Kidney (tissue), 14 donors: ENCODE results near the gene MAL. TPM values are rescaled to one million over a fixed set of nuclear protein-coding genes. Genes with fewer than 3 reads are reported as not detected.

Source experiments
- DNase-seq, 5 donors: peaks; one replicate each; pipeline ENCODE4 v3.0.0-alpha.2; 2013 to 2020
- FAIRE-seq: peaks from 2 replicates; lab custom pipeline; 2012; peaks lifted over from hg19 to GRCh38; lab: Jason Lieb, UNC
- H3K27ac ChIP-seq, 2 donors: one replicate each; pipeline ENCODE4 v1.7.0; 2013; ENCODE audit warnings: low read depth in 2 of 2, low read length in 2 of 2, inconsistent platforms in 1 of 2
- H3K27me3 ChIP-seq: one replicate; pipeline ENCODE4 v1.7.1; 2013; ENCODE audit warnings: low read length, inconsistent platforms; ENCODE audit not compliant: control insufficient read depth, insufficient read depth
- H3K36me3 ChIP-seq, 3 donors: one replicate each; pipeline versions ENCODE4 v1.7.0 to v1.7.1; 2013; ENCODE audit warnings: low read length in 3 of 3, control low read depth in 1 of 3, inconsistent platforms in 1 of 3; ENCODE audit not compliant: insufficient read depth in 3 of 3, control insufficient read depth in 2 of 3
- H3K4me1 ChIP-seq, 3 donors: one replicate each; pipeline versions ENCODE4 v1.7.0 to v1.7.1; 2013; ENCODE audit warnings: low read length in 3 of 3, inconsistent platforms in 1 of 3, low read depth in 1 of 3; ENCODE audit not compliant: control insufficient read depth in 2 of 3, insufficient read depth in 2 of 3
- H3K4me3 ChIP-seq, 3 donors: one replicate each; pipeline versions ENCODE4 v1.7.0 to v1.8.1; 2013; ENCODE audit warnings: low read length in 3 of 3, control low read depth in 1 of 3, inconsistent platforms in 1 of 3
- H3K9ac ChIP-seq, 3 donors: one replicate each; pipeline versions ENCODE4 v1.7.0 to v1.7.1; 2013; ENCODE audit warnings: low read length in 3 of 3, control low read depth in 1 of 3, inconsistent platforms in 1 of 3
- H3K9me3 ChIP-seq, 3 donors: one replicate each; pipeline versions ENCODE4 v1.7.0 to v1.7.1; 2013; ENCODE audit warnings: low read length in 3 of 3, control low read depth in 1 of 3, inconsistent platforms in 1 of 3; ENCODE audit not compliant: control insufficient read depth in 2 of 3, insufficient read depth in 1 of 3
- CTCF ChIP-seq: IDR thresholded peaks from 3 replicates; pipeline ENCODE4 v1.5.1; 2012; ENCODE audit warnings: mild to moderate bottlenecking, moderate library complexity, borderline replicate concordance; ENCODE audit not compliant: insufficient read depth; ENCODE audit errors: extremely low read depth
- intact Hi-C: fragments of 100-400 bp; cut with DNase I; formaldehyde crosslinking; loops from one replicate; pipeline ENCODE4 v1.11.1; 2022
- polyA plus RNA-seq: library from polyadenylated mRNA; stranded (reverse); fragments of 350-450 nt; fragmentation: Illumina TruSeq; extraction: RNeasy Lipid Tissue Mini Kit (QIAGEN cat#74804); gene quantifications from one replicate; pipeline ENCODE4 v1.2.3, GENCODE V29; 2014; ENCODE audit warnings: low read depth, low replicate concordance; ENCODE audit not compliant: insufficient read depth
- total RNA-seq: library from RNA; stranded (reverse); fragmentation: NEBNext Ultra II Directional; extraction: Animal tissue kit (Norgen Biotek cat#: 25700); gene quantifications from one replicate; pipeline ENCODE4 v1.2.1, GENCODE V29; 2021
- donor health status: control.
- donor health status: control.
- donor health status: control.
- donor health status: control.
- donor health status: control.
- donor health status: DM: yes; HTN: yes; CAD: no.
- donor health status: Normal renal cell carcinoma (clear cell type).

The MAL gene
- total and polyA plus RNA-seq, 2 donors from 2014 or later = 477 to 1,006 TPM

GRCh38 chr2:95042472-95043271 is 17.2 kb downstream of the MAL start:
- peaks cover 0 to 12% (median 2%) of the 10 kb centered on the region in 3 donors for H3K36me3 ChIP-seq
- peak overlapping the region in 1 of 3 donors; percentile 8 for H3K9ac ChIP-seq
- peak overlapping the region; percentile 65 to 83 for H3K27ac ChIP-seq
- H3K4me1 ChIP-seq = peaks cover 0 to 28% (median 26%) of the 10 kb centered on the region in 3 donors
- no peak overlapping the region for H3K4me3 ChIP-seq
- H3K27me3 ChIP-seq = no peaks in the 10 kb centered on the region
- H3K9me3 ChIP-seq = peaks cover 0 to 1% (median 0%) of the 10 kb centered on the region in 3 donors
- DNase-seq = no peak
- intact Hi-C loops = no loop called here
- FAIRE-seq = no peak
- TF ChIP-seq CTCF = no peak

GRCh38 chr2:95043300-95044093 is 18.0 kb downstream of the MAL start:
- no peak for TF ChIP-seq CTCF
- H3K4me3 ChIP-seq = no peak overlapping the region
- no peak overlapping the region for H3K9ac ChIP-seq
- intact Hi-C loops = no loop called here
- H3K9me3 ChIP-seq = peaks cover 0 to 1% (median 0%) of the 10 kb centered on the region in 3 donors
- H3K4me1 ChIP-seq = peaks cover 0 to 28% (median 28%) of the 10 kb centered on the region in 3 donors
- H3K27ac ChIP-seq = peak overlapping the region; percentile 65 to 83
- FAIRE-seq (no peak), DNase-seq (peak in 3 of 5 donors; percentile 46 to 92 (median 58))
- H3K36me3 ChIP-seq = peaks cover 0 to 12% (median 2%) of the 10 kb centered on the region in 3 donors
- no peaks in the 10 kb centered on the region for H3K27me3 ChIP-seq

- Histone ChIP-seq H3K4me1 (peaks cover 0 to 31% (median 28%) of the 10 kb centered on the region in 3 donors), H3K27me3 (no peaks in the 10 kb centered on the region), H3K36me3 (peaks cover 0 to 12% (median 2%) of the 10 kb centered on the region in 3 donors), H3K9me3 (no peaks in the 10 kb centered on the region), H3K4me3 (no peak overlapping the region), H3K27ac (peak overlapping the region; percentile 34 to 83), H3K9ac (peak overlapping the region in 1 of 3 donors; percentile 8)
- DNase-seq = peak in 1 of 5 donors; percentile 66
- intact Hi-C loops = no loop called here
- TF ChIP-seq CTCF = no peak
- FAIRE-seq = no peak
Measured at GRCh38 chr2:95044601-95045000, 19.1 kb downstream of the MAL start.
